Measurements from ENCODE around the gene PARD6G.

The PARD6G gene

DNA sequence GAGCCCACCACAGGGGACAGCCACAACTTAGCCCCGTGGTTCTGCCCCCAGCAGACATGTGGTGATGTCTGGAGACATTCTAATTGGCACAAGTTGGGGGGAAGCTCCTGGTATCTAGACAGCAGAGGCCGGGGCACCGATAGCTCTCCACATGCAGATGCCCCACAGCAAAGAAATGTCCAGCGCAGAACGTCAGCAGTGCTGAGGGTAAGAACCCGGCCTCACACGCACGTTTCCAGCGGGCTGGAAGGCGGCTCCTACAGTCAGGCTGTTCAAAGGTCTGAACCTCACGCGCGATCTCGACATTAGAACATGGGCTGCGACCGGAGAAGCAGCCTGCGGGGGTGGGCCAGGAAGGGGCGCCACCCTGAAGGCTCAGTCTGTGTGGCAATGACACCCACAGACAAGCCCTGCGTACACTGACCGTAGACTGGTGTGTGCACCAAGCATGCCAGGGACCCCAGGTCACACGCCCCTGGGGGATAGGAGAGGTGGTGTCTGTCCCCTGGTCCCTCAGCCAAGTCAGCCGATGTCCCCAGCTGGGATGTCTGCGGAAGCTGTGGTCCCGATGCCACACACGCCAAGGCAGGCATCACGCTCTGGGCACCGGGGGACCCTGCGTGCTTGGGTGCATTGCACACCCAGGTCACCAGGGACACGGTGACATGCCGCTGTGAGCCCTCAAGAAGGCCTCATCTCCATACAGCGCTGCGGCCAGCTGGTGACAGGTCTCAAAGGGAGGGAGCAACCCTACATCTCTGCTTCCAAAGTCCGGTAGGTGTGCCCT, 66.3 kb downstream of the PARD6G start:
- no peak overlapping the region for H3K4me3 Mint-ChIP-seq
- no peak for DNase-seq
- H3K9me3 Mint-ChIP-seq: no peaks in the 10 kb centered on the region

DNA sequence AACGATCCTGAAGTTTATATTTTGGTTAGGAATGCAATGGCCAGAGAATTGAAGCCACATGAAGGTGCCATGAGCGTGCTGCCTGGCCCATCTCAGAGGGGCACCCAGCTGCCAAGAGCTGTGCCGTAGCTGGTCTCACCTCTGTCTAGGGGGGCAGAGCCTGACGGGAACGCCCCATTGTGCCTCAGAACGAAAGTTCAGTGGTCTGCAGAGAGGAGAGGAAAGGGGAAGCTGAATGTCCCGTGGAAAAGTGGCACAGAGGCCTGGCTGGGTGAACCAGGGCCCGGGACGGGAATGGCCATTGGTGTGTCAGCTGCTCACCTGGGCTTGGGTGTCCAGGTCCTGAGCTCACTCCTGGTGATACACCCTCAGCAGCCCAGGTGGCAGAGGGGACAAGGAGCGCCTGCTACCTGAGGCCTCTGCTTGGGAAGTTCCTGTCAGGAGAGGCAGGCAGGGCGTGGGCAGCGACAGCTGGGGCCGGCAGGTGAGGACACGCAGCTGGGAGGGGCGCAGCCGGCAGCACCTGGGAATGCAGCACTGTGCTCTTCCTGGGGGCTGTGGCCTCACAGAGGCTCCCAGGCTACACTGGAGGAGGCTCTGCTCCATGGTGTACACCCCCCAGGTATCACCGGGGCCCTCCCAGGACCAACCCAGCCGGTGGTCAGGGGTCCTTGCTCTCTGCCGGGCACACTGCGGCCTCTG, 67.3 kb downstream of the PARD6G start:
- H3K36me3 Mint-ChIP-seq (ENCODE audit: low read depth): peaks cover 7% of the 10 kb centered on the region
- H3K4me3 Mint-ChIP-seq: no peak overlapping the region
- peaks cover 2% of the 10 kb centered on the region for H3K27me3 Mint-ChIP-seq (ENCODE audit: low read depth, poor library complexity)
- H3K9me3 Mint-ChIP-seq: no peaks in the 10 kb centered on the region
- DNase-seq: no peak
- peak overlapping the region; percentile 73 for H3K27ac Mint-ChIP-seq
- TF ChIP-seq, protein P1, sequence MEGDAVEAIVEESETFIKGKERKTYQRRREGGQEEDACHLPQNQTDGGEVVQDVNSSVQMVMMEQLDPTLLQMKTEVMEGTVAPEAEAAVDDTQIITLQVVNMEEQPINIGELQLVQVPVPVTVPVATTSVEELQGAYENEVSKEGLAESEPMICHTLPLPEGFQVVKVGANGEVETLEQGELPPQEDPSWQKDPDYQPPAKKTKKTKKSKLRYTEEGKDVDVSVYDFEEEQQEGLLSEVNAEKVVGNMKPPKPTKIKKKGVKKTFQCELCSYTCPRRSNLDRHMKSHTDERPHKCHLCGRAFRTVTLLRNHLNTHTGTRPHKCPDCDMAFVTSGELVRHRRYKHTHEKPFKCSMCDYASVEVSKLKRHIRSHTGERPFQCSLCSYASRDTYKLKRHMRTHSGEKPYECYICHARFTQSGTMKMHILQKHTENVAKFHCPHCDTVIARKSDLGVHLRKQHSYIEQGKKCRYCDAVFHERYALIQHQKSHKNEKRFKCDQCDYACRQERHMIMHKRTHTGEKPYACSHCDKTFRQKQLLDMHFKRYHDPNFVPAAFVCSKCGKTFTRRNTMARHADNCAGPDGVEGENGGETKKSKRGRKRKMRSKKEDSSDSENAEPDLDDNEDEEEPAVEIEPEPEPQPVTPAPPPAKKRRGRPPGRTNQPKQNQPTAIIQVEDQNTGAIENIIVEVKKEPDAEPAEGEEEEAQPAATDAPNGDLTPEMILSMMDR (IDR thresholded peaks at IDR 0.05): no peak
- H3K4me1 Mint-ChIP-seq: peaks cover 41% of the 10 kb centered on the region

More for the DNA sequence above, 66.3 kb downstream of the PARD6G start:
- Mint-ChIP-seq H3K36me3 (ENCODE audit: low read depth) (no peaks in the 10 kb centered on the region), H3K27ac (no peak overlapping the region), H3K27me3 (ENCODE audit: low read depth, poor library complexity) (peaks cover 2% of the 10 kb centered on the region), H3K4me1 (peaks cover 33% of the 10 kb centered on the region)
- TF ChIP-seq, protein P1 (IDR thresholded peaks at IDR 0.05): no peak

DNA sequence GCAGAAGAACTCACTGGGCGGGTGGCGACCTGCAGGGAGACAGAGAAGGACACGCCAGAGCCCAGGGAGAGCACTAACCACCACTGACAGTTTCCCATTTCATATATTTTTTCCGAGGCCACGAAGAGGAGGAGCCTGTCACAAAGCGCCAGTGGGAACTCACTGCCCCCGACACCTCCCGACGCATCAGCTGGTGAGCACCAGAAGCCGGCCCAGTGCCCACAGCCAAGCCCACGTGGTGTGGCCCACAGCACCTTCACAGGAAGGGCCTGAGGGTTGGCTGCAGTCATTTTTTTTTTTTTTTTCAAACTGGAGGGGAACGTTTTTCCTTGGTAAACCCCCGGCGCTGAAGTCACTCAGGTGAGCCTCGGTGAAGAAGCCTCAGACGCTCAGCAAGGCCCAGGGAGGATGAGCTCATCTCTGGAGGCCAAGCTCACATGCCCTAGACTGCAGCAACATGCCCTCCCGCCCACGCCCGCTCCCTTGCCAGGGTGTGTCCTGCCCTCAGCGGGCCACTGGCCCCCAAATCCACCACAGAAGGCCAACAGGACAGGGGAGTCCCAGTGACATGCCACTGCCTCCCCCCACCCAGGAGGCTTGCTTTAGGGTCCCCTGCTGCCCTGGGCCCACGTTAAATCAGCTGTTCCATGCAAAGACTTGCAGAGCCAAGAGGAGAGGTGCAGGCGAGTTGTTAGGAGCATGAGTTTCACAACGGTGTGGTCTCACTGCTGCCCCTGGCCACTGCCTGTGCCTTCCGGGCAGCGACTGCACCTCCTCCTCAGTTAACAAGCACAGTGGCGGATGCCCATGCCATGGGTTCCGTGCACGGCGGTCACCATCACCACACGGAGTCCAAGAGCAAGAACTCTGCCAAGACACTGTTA, 68.1 kb downstream of the PARD6G start:
- Mint-ChIP-seq H3K4me1 (peaks cover 39% of the 10 kb centered on the region), H3K27me3 (ENCODE audit: low read depth, poor library complexity) (no peaks in the 10 kb centered on the region), H3K36me3 (ENCODE audit: low read depth) (peaks cover 10% of the 10 kb centered on the region), H3K27ac (peak overlapping the region; percentile 73), H3K9me3 (no peaks in the 10 kb centered on the region), H3K4me3 (no peak overlapping the region)
- no peak for DNase-seq
- TF ChIP-seq, protein P1 (IDR thresholded peaks at IDR 0.05): no peak

DNA sequence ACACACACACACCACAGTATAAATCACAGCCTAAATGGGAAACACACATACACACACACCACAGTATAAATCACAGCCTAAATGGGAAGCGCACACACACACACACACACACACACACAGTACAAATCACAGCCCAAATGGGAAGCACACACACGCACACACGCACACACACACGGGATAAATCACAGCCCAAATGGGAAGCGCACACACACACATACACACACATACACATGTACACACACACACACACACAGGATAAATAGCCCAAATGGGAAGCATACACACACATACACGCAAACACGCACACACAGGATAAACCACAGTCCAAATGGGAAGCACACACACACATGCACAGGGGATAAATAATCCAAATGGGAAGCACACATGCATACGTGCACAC, 70.2 kb downstream of the PARD6G start:
- H3K4me3 Mint-ChIP-seq: no peak overlapping the region
- TF ChIP-seq, protein P1 (IDR thresholded peaks at IDR 0.05): no peak
- DNase-seq: no peak
- H3K27me3 Mint-ChIP-seq (ENCODE audit: low read depth, poor library complexity): no peaks in the 10 kb centered on the region
- H3K36me3 Mint-ChIP-seq (ENCODE audit: low read depth): peaks cover 10% of the 10 kb centered on the region
- H3K4me1 Mint-ChIP-seq: peaks cover 26% of the 10 kb centered on the region
- H3K27ac Mint-ChIP-seq: peak overlapping the region; percentile 38
- H3K9me3 Mint-ChIP-seq: no peaks in the 10 kb centered on the region

DNA sequence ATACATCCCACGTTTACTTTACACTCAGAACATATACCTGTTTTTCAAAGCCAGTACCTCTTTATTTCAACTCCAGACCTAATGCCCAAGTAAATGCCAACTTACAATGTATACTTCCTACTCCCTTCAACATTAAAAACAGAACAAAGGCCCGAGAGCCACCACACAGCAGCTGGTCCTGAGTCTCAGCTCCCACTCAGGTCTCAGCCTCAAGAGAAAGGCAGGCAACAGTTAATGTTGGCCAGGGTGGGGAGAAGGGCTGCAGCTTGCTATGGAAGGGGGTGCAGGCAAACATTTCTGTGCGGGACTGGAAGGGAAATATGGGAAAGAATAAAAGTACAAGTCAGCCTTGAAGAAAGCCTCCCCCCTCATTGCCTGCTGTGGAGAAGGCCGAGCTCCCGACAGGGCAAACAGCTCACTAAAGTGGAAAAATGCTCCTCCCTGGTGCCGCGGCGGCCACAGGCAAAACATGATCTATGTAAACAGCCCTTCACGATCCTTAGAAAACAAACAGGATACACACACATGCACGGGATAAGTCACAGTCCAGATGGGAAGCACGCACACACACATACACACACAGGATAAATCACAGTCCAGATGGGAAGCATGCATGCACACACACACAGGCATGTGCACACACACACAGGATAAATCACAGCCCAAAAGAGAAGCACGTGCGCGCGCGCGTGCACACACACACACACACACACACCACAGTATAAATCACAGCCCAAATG, 70.8 kb downstream of the PARD6G start:
- Mint-ChIP-seq H3K9me3 (no peaks in the 10 kb centered on the region), H3K4me1 (peaks cover 26% of the 10 kb centered on the region), H3K36me3 (ENCODE audit: low read depth) (peaks cover 10% of the 10 kb centered on the region), H3K27ac (peak overlapping the region; percentile 38), H3K4me3 (no peak overlapping the region), H3K27me3 (ENCODE audit: low read depth, poor library complexity) (peaks cover 3% of the 10 kb centered on the region)
- TF ChIP-seq, protein P1 (IDR thresholded peaks at IDR 0.05): no peak
- DNase-seq: no peak
